HG03378 (cell line): ENCODE results near the gene NUTF2.
"Not testable (repeated sequence)": the region's sequence is repeated elsewhere in the genome, so short reads cannot be mapped to it uniquely, and the experiment has no call there.

Experiments used
- ATAC-seq: cut with Tn5 transposase; IDR thresholded peaks from one replicate; pipeline ENCODE4 v1.9.1; 2021; ENCODE audit warnings: mild to moderate bottlenecking, moderate library complexity; ENCODE audit not compliant: unreplicated experiment

Gene NUTF2

GRCh38 chr16:67862623-67863583 is 16.2 kb downstream of the NUTF2 start:
- no peak for ATAC-seq

- ATAC-seq = not testable (repeated sequence)
These were observed 17.3 kb downstream of the NUTF2 start for GRCh38 chr16:67864044-67864443.

- no peak for ATAC-seq
These were observed 17.9 kb downstream of the NUTF2 start for GRCh38 chr16:67864594-67864993.

DNA sequence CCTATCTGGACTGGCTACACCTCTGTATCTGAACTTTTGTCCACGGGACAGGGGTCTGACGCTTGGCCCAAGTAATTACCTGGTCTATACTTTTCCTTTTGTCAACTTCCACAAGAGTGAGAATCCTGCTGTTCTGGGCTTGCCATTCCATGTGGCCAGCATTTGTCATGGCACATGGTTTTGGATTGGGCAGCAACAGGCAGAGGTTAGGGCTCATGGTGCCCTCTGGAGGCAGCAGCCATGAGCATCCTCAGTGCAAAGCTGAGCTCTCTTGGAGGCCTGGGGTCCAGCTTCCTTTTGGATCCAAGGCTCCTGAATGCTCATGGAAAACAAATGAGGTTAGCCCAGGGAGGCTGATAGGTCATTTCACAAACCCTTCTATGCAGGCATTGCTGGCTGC is 18.6 kb downstream of the NUTF2 start:
- no peak for ATAC-seq

- no peak for ATAC-seq
These were observed 21.6 kb downstream of the NUTF2 start for GRCh38 chr16:67868290-67868689.

DNA sequence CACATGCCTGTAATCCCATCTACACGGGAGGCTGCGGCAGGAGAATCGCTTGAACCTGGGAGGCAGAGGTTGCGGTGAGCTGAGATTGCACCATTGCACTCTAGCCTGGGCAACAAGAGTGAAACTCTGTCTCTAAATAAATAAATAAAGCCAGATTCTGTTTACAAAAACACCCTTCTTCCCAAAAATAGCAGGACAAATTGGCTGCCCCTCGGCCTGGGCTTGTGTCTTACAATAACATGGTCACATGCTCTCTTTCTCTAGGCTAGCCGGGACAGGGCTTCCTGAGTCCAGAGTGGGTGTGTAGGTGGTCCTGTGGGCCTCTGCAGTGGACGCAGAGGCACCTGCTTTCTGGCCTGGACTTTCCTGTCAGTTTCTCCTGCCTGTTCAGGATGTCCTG is 22.9 kb downstream of the NUTF2 start:
- ATAC-seq = no peak

- ATAC-seq = no peak
These were observed 24.5 kb downstream of the NUTF2 start for GRCh38 chr16:67871256-67871655.

GRCh38 chr16:67872131-67872630 is 25.4 kb downstream of the NUTF2 start:
- no peak for ATAC-seq

GRCh38 chr16:67872631-67873434 is 26.1 kb downstream of the NUTF2 start, which contains the start of gene EDC4:
Gene EDC4, plus strand, starts transcription at chr16:67873052. Its CDS starts 210 bp downstream, at chr16:67873262.
- peak; percentile 49 for ATAC-seq

GRCh38 chr16:67873435-67874370 is 27.0 kb downstream of the NUTF2 start:
- ATAC-seq = no peak

- ATAC-seq = no peak
These were observed 27.6 kb downstream of the NUTF2 start for GRCh38 chr16:67874372-67874771.

DNA sequence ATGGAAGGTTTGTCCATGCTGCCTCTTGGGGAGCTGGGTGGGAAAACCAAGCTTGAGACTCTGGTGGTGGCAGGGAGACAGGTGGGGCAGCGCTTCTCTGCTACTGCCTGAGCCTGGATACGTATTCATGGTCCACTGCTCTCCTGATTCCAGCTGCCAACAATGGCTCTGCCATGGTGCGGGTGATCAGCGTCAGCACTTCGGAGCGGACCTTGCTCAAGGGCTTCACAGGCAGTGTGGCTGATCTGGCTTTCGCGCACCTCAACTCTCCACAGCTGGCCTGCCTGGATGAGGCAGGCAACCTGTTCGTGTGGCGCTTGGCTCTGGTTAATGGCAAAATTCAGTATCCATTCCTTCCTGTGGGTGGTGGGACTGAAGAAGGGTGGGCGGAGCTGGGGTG is 30.3 kb downstream of the NUTF2 start:
- no peak for ATAC-seq

- ATAC-seq = no peak
These were observed 31.5 kb downstream of the NUTF2 start for GRCh38 chr16:67878232-67878631.

GRCh38 chr16:67878846-67879245 is 32.1 kb downstream of the NUTF2 start:
- ATAC-seq = no peak

GRCh38 chr16:67879462-67879861 is 32.7 kb downstream of the NUTF2 start:
- no peak for ATAC-seq

GRCh38 chr16:67879936-67880335 is 33.2 kb downstream of the NUTF2 start:
- ATAC-seq = no peak

DNA sequence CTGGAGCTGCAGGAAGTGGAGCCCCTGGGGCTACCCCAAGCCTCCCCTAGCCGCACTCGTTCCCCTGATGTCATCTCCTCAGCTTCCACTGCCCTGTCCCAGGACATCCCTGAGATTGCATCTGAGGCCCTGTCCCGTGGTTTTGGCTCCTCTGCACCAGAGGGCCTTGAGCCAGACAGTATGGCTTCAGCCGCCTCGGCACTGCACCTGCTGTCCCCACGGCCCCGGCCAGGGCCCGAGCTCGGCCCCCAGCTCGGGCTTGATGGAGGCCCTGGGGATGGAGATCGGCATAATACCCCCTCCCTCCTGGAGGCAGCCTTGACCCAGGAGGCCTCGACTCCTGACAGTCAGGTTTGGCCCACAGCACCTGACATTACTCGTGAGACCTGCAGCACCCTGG is 33.9 kb downstream of the NUTF2 start:
- ATAC-seq = no peak

DNA sequence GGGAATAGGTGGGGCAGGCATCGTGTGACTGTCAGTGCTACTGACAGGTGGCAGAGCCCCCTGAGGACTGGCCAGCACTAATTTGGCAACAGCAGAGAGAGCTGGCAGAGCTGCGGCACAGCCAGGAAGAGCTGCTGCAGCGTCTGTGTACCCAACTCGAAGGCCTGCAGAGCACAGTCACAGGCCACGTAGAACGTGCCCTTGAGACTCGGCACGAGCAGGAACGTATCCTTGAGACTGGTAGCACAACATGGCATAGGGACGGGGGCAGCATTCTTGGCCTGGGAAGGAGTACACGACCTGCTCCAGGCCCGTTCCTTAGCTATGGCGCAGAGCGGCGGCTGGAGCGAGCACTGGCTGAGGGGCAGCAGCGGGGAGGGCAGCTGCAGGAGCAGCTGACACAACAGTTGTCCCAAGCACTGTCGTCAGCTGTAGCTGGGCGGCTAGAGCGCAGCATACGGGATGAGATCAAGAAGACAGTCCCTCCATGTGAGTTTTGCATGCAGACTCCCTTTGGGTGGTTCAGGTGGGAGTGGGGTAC is 35.0 kb downstream of the NUTF2 start:
- no peak for ATAC-seq

DNA sequence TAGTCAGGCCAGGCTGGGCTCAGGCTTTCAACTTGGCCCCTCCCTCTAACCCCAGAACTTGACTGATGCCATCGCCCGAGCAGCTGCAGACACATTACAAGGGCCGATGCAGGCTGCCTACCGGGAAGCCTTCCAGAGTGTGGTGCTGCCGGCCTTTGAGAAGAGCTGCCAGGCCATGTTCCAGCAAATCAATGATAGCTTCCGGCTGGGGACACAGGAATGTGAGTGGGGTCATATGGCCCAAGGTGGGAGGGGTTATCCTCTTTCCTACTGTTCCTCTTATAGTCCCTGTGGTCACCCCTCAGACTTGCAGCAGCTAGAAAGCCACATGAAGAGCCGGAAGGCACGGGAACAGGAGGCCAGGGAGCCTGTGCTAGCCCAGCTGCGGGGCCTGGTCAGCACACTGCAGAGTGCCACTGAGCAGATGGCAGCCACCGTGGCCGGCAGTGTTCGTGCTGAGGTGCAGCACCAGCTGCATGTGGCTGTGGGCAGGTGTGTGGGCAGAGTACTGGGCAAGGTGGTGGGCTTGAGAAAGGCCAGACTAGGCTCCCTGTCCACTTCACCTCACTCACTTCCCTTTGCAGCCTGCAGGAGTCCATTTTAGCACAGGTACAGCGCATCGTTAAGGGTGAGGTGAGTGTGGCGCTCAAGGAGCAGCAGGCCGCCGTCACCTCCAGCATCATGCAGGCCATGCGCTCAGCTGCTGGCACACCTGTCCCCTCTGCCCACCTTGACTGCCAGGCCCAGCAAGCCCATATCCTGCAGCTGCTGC is 35.8 kb downstream of the NUTF2 start:
- ATAC-seq = no peak
